Endothelial cell of umbilical vein (primary cell): ENCODE measurements around the gene ZNF644. TPM values are rescaled to one million over a fixed set of nuclear protein-coding genes. Genes with fewer than 3 reads are reported as not detected.

ENCODE experiments used
- BruUV-seq: library from RNA; stranded (reverse); fragments of 400-500 nt; replicated peaks from 2 replicates; lab custom pipeline; 2021; lab: Mats Ljungman, UMichigan
- CTCF ChIA-PET: fragments of 300-600, 350-600 bp; sonication (Branson Sonifier 250); formaldehyde crosslinking; loops from one replicate; lab custom pipeline; 2021; ENCODE audit warnings: antibody characterized with exemption, inconsistent platforms; lab: Charles Lee
- POLR2A ChIA-PET: fragments of 300-600, 350-600 bp; sonication (Branson Sonifier 250); formaldehyde crosslinking; loops from one replicate; lab custom pipeline; 2021; ENCODE audit warnings: antibody characterized with exemption, inconsistent platforms; lab: Charles Lee
- DNase-seq: peaks from one replicate; pipeline ENCODE4 v3.0.0-alpha.2; 2011; ENCODE audit warnings: low read depth, low spot score
- FAIRE-seq: peaks from 2 replicates; lab custom pipeline; 2011; peaks lifted over from hg19 to GRCh38; lab: Jason Lieb, UNC
- H2AFZ ChIP-seq: 2 replicates; pipeline ENCODE4 v1.6.0; 2012; ENCODE audit warnings: low read depth, low read length, control low read depth, inconsistent platforms
- H3K27ac ChIP-seq: 2 replicates; pipeline ENCODE4 v1.5.1; 2011; ENCODE audit warnings: low read depth, mild to moderate bottlenecking, control low read depth, low read length, moderate library complexity; ENCODE audit not compliant: insufficient read depth
- H3K27me3 ChIP-seq, 2 experiments: 2 replicates each; pipeline versions ENCODE4 v1.6.0 to v1.6.1; 2011; ENCODE audit warnings: low read length in 2 of 2, mixed read lengths in 1 of 2; ENCODE audit not compliant: control insufficient read depth in 2 of 2, insufficient read depth in 2 of 2
- H3K36me3 ChIP-seq, 2 experiments: 2 replicates in 1 of 2; 3 replicates in 1 of 2; pipeline ENCODE4 v1.5.1; 2011; ENCODE audit warnings: low read length in 2 of 2, mild to moderate bottlenecking in 1 of 2, moderate library complexity in 1 of 2; ENCODE audit not compliant: control insufficient read depth in 2 of 2, insufficient read depth in 2 of 2; ENCODE audit errors: extremely low read depth in 1 of 2
- H3K4me1 ChIP-seq: 3 replicates; pipeline ENCODE4 v1.5.1; 2011; ENCODE audit warnings: mild to moderate bottlenecking, low read length; ENCODE audit not compliant: control insufficient read depth, insufficient read depth; ENCODE audit errors: extremely low read depth
- H3K4me2 ChIP-seq: 2 replicates; pipeline ENCODE4 v1.6.1; 2011; ENCODE audit warnings: low read length, control low read depth, mixed read lengths; ENCODE audit not compliant: insufficient read depth
- H3K4me3 ChIP-seq, 3 experiments: fragments of 200-600 bp in 1 of 3; sonication (generic), shearing (Covaris generic) in 1 of 3; replicated peaks in 1 of 3; 2 replicates each; pipeline ENCODE4 v1.5.1; 2011 to 2016; ENCODE audit warnings: control low read depth in 3 of 3, low read length in 3 of 3, mild to moderate bottlenecking in 2 of 3, inconsistent platforms in 1 of 3, low read depth in 1 of 3, moderate library complexity in 1 of 3; ENCODE audit not compliant: insufficient read depth in 1 of 3
- H3K79me2 ChIP-seq: 2 replicates; pipeline ENCODE4 v1.6.0; 2012; ENCODE audit warnings: low read length, inconsistent platforms; ENCODE audit not compliant: control insufficient read depth, insufficient read depth
- H3K9ac ChIP-seq: replicated peaks from 2 replicates; pipeline ENCODE3; 2011; ENCODE audit warnings: low read length, control low read depth; ENCODE audit not compliant: insufficient read depth; ENCODE audit errors: extremely low read depth
- H3K9me1 ChIP-seq: replicated peaks from 3 replicates; pipeline ENCODE4 v1.6.0; 2011; ENCODE audit warnings: mild to moderate bottlenecking, low read length; ENCODE audit not compliant: control insufficient read depth, insufficient read depth; ENCODE audit errors: extremely low read depth
- H3K9me3 ChIP-seq: replicated peaks from 2 replicates; pipeline ENCODE4 v1.5.1; 2012; ENCODE audit warnings: low read length, inconsistent platforms; ENCODE audit not compliant: control insufficient read depth, insufficient read depth
- H4K20me1 ChIP-seq: replicated peaks from 2 replicates; pipeline ENCODE3; 2011; ENCODE audit warnings: mild to moderate bottlenecking, low read length; ENCODE audit not compliant: control insufficient read depth, insufficient read depth; ENCODE audit errors: extremely low read depth
- EZH2 ChIP-seq: IDR thresholded peaks from 2 replicates; pipeline ENCODE4 v1.6.1; 2012; ENCODE audit warnings: borderline replicate concordance, low read depth, mild to moderate bottlenecking, moderate library complexity, low read length, inconsistent platforms; ENCODE audit not compliant: severe bottlenecking
- FOS ChIP-seq: IDR thresholded peaks from 2 replicates; pipeline ENCODE4 v1.6.1; 2011; ENCODE audit warnings: mild to moderate bottlenecking, low read length, moderate library complexity, borderline replicate concordance; ENCODE audit not compliant: insufficient read depth
- GATA2 ChIP-seq: IDR thresholded peaks from 2 replicates; pipeline ENCODE4 v1.7.0; 2011; ENCODE audit warnings: low read depth, mild to moderate bottlenecking, moderate library complexity, mixed read lengths, low read length; ENCODE audit not compliant: insufficient read length, insufficient read depth
- JUN ChIP-seq: IDR thresholded peaks from 2 replicates; pipeline ENCODE4 v1.6.1; 2011; ENCODE audit warnings: borderline replicate concordance, low read depth; ENCODE audit not compliant: insufficient read length, insufficient read depth
- MAX ChIP-seq: IDR thresholded peaks from 2 replicates; pipeline ENCODE4 v1.6.1; 2011; ENCODE audit not compliant: insufficient read depth, insufficient read length
- MYC ChIP-seq: IDR thresholded peaks from one replicate; pipeline ENCODE4 v1.6.1; 2011; ENCODE audit warnings: mild to moderate bottlenecking, low read depth, low read length
- POLR2A ChIP-seq: IDR thresholded peaks from 2 replicates; pipeline ENCODE4 v1.6.1; 2012; ENCODE audit warnings: low read depth, mild to moderate bottlenecking, control low read depth, low read length
- POLR2AphosphoS5 ChIP-seq: IDR thresholded peaks from 2 replicates; pipeline ENCODE4 v1.6.1; 2012; ENCODE audit warnings: low read depth, mild to moderate bottlenecking, control low read depth, low read length, moderate library complexity; ENCODE audit not compliant: insufficient read depth
- dilution Hi-C: fragments of 300-500 bp; cut with MboI; formaldehyde crosslinking; loops from one replicate; pipeline ENCODE4 v1.15.0; 2019; ENCODE audit warnings: low sequenced_read_pairs; ENCODE audit not compliant: extremely low pct_ligation_motif_present
- intact Hi-C: fragments of 100-400 bp; cut with micrococcal nuclease; formaldehyde crosslinking; loops from one replicate; pipeline ENCODE4 v1.10.0; 2022
- polyA plus RNA-seq, 4 experiments: library from polyadenylated mRNA; depleted of rRNA in 3 of 4; stranded (reverse) in 3 of 4; unstranded in 1 of 4; fragments of >200 nt; gene quantifications; 2 replicates each; pipeline versions ENCODE4 v1.2.1 to v1.2.3, GENCODE V29; 2011 to 2012; ENCODE audit warnings: missing spikeins in 1 of 4
- total RNA-seq: library from RNA; stranded (reverse); gene quantifications from 2 replicates; pipeline ENCODE4 v1.2.3, GENCODE V29; 2021
- TF ChIP-seq, protein P1 (sequence below), 2 donors: IDR thresholded peaks; 1 replicate in 1 of 2; 2 replicates in 1 of 2; pipeline ENCODE4 v1.5.1; 2011; ENCODE audit warnings: low read length in 2 of 2, mild to moderate bottlenecking in 2 of 2, moderate library complexity in 2 of 2, control low read depth in 1 of 2, inconsistent platforms in 1 of 2, low read depth in 1 of 2; ENCODE audit not compliant: insufficient read depth in 1 of 2; ENCODE audit errors: extremely low read depth in 1 of 2

Gene ZNF644
- total and polyA plus RNA-seq, 2 donors (not counting 3 experiments of a cell fraction or from before 2014, with no cell fraction given), result 7.2 to 47.0 TPM

DNA sequence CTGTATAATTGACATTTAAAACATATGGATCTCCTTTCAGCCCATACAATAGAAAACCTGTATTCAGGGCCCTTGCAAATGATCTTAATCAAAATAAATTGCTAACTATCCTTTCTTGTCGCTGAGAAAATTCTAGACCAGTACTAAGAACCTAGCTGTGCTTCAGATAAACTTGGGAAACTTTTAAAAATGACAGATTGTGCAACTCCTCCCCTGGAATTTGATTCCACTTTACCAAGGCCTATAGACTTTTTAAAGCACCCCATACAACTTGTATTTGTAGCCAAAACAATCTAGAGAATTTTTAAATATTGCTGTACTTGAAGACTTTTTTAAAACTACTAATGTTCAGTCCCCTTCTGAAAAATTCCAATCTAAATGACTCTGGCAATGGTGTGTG, 51.6 kb downstream of the ZNF644 start:
- H3K36me3 ChIP-seq, result peaks cover 0 to 4% of the 10 kb centered on the region in 2 experiments
- no peaks in the 10 kb centered on the region for H3K9me1 ChIP-seq
- H4K20me1 ChIP-seq, result peaks cover 5% of the 10 kb centered on the region
- no peaks in the 10 kb centered on the region for H3K27me3 ChIP-seq
- H3K9ac ChIP-seq, result no peak overlapping the region
- no peaks in the 10 kb centered on the region for H3K9me3 ChIP-seq
- DNase-seq (no peak), FAIRE-seq (no peak)
- H3K4me1 ChIP-seq, result no peaks in the 10 kb centered on the region
- intact Hi-C loops (no loop called here), dilution Hi-C loops (no loop called here)
- no TSS peak for BruUV-seq
- H3K4me2 ChIP-seq, result no peak overlapping the region
- H3K4me3 ChIP-seq, result no peak overlapping the region
- no peak overlapping the region for H3K27ac ChIP-seq
- H2AFZ ChIP-seq, result no peak overlapping the region
- TF ChIP-seq POLR2A, result no peak
- TF ChIP-seq, protein P1, sequence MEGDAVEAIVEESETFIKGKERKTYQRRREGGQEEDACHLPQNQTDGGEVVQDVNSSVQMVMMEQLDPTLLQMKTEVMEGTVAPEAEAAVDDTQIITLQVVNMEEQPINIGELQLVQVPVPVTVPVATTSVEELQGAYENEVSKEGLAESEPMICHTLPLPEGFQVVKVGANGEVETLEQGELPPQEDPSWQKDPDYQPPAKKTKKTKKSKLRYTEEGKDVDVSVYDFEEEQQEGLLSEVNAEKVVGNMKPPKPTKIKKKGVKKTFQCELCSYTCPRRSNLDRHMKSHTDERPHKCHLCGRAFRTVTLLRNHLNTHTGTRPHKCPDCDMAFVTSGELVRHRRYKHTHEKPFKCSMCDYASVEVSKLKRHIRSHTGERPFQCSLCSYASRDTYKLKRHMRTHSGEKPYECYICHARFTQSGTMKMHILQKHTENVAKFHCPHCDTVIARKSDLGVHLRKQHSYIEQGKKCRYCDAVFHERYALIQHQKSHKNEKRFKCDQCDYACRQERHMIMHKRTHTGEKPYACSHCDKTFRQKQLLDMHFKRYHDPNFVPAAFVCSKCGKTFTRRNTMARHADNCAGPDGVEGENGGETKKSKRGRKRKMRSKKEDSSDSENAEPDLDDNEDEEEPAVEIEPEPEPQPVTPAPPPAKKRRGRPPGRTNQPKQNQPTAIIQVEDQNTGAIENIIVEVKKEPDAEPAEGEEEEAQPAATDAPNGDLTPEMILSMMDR (IDR thresholded peaks at IDR 0.05; ENCODE audit: extremely low read depth in 1 of 2, insufficient read depth in 1 of 2, low read depth in 1 of 2, low read length in 2 of 2), result no peak
- TF ChIP-seq JUN, result no peak
- TF ChIP-seq POLR2AphosphoS5, result no peak
- no peak for TF ChIP-seq MAX
- TF ChIP-seq FOS, result no peak
- no peak for TF ChIP-seq MYC
- TF ChIP-seq GATA2, result no peak
- no peak for TF ChIP-seq EZH2
- ChIA-PET POLR2A (no interaction called here), CTCF (no interaction called here)
- H3K79me2 ChIP-seq, result peaks cover 60% of the 10 kb centered on the region
